Activated T-helper 9 cell treated with anti-CD3 and anti-CD28 coated beads, Interleukin-2, amount 50 U/mL, for 16 hours (primary cell): ENCODE results near the gene TYRP1.
"Not testable (repeated sequence)": the region's sequence is repeated elsewhere in the genome, so short reads cannot be mapped to it uniquely, and the experiment has no call there.

Experiments
- DNase-seq: peaks from one replicate; pipeline ENCODE4 v3.0.0-alpha.2; 2020; ENCODE audit warnings: low read depth

Gene TYRP1, protein sequence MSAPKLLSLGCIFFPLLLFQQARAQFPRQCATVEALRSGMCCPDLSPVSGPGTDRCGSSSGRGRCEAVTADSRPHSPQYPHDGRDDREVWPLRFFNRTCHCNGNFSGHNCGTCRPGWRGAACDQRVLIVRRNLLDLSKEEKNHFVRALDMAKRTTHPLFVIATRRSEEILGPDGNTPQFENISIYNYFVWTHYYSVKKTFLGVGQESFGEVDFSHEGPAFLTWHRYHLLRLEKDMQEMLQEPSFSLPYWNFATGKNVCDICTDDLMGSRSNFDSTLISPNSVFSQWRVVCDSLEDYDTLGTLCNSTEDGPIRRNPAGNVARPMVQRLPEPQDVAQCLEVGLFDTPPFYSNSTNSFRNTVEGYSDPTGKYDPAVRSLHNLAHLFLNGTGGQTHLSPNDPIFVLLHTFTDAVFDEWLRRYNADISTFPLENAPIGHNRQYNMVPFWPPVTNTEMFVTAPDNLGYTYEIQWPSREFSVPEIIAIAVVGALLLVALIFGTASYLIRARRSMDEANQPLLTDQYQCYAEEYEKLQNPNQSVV

GRCh38 chr9:12693141-12693540 lies at the start of gene TYRP1:
Gene TYRP1 (plus strand): TSS chr9:12693385. CDS start chr9:12693997, 612 bp downstream.
- DNase-seq: no peak

DNA sequence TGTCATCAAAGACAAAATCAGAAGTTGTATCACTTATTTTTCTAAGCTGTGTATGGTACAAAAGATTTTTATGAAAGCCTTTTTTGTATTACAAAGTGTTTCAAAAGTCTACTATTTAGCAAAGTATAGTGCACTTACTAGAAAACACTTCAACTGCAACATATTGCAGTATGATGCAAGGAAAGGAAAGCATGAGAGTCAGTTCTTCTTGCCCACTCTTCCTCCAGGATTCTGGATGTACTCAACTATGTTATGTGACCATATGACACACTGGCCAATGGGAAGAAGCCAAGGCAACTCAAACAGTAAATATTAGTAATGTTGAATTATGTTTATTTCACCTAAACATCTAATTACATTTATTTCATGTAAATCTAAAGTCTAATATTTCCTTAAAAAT lies 49.5 kb upstream of the TYRP1 start:
- DNase-seq: no peak

DNA sequence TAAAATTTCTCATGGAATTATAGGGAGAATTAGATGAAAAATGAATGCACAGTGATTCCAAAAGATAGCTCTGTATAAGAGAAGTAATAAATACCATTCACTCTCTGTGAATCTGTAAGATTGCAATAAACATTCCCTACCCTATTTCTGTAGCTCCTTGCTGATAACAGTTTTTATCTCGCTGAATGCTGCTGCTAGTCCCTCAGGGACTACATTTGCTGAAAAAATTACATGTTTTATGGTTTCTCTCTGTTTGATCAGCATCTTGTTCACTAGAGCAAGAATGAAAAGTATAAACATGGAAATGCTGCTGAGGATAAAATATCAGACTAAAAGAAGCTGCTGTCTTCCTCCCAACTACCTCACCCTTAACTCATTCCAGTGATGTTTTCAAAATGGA lies 44.3 kb upstream of the TYRP1 start:
- no peak for DNase-seq

GRCh38 chr9:12651125-12651524 lies 42.1 kb upstream of the TYRP1 start:
- no peak for DNase-seq

DNA sequence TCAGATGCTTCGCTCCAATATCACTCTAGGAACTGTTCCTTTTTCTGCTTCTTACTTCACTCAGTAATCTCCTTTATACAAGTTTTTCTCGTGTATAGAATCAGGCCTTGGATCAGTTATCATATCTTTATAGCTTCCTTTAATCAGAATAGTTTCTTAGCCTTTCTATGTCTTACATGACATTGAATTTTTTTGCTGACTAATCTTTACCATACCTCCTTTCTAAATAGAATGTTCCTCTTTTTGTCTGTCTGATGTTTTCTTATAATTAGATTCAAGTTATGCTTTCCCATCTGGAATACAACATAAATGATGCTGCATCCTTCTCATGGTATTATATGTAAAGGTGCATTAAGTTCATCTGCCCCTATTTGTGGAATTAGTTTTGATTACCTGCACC lies 40.2 kb upstream of the TYRP1 start:
- no peak for DNase-seq

DNA sequence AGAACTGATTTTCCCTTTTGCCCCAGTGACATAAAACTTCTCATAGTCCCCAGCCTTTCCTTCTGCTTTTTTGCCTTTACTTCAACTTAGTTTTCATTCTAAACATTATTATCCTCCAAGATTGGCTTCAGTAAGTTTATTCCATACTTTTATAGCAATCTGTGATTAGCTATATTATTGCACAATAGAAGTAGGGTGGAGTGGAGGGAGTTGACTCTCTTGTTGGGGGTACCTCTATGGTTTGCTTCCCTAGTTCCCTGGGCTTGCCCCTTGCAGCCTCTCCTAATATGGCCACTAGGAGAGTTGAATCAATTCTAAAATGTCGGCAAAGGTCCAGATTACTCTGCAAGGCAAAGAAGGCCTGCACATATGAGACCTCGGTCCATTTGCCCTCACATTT lies 36.4 kb upstream of the TYRP1 start:
- DNase-seq: no peak

DNA sequence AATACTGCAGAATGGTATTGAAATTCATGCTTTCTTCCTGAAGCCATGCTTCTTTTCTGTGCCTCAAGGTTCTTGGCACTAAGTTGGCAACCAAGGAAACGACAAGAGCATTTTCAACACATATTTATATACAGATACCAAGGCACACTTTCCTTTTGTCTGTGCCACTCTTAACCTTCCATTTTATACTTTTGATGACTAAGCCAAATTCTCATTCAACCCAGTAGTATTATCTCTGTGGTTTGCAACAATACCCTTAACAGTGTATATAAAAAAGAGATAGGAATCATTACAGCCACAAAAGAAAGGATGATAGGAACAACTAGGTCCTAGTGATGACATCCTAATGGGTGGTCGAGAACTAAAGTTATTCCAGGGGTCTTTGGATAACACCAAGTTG lies 36.0 kb upstream of the TYRP1 start:
- DNase-seq: no peak

DNA sequence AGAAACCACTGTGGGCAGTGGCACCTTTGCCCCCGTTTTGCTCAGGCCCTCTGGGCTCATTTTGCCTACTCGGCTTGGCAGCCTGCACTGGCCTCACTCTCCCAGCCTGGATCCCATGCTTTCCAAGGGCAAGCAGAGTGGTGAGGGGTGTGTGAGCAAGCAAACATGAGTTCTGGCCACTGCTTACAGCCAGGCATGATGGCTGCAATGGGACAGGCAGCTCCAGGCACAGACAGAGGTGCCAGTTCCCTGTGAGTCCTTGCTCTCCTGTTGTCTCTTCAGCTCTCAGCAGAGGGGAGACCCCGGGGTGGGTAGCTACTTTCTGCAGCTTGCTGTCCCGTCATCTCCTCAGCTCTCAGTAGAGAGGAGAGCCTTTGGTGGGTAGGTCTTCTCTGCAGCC lies 35.2 kb upstream of the TYRP1 start:
- DNase-seq: no peak

- no peak for DNase-seq
Observed at GRCh38 chr9:12658531-12659209, 34.5 kb upstream of the TYRP1 start.

- no peak for DNase-seq
Observed at GRCh38 chr9:12659220-12659619, 34.0 kb upstream of the TYRP1 start.

DNA sequence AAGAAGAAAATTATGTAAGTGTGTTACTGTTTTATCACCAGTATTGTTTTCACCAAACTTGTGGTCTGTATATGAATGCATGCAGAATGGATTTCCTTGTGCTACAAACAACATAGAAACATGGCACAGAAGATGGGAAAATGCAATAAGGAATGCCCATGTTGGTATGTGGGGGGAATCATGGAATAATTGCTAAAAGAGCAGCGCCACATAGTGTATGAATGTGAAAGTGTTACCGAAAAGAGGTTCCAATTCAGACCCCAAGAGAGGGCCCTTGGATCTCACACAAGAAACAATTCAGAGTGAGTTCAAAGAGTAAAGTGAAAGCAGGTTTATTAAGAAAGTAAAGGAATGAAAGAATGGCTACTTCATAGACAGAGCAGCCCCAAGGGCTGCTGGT lies 26.4 kb upstream of the TYRP1 start:
- DNase-seq: no peak

DNA sequence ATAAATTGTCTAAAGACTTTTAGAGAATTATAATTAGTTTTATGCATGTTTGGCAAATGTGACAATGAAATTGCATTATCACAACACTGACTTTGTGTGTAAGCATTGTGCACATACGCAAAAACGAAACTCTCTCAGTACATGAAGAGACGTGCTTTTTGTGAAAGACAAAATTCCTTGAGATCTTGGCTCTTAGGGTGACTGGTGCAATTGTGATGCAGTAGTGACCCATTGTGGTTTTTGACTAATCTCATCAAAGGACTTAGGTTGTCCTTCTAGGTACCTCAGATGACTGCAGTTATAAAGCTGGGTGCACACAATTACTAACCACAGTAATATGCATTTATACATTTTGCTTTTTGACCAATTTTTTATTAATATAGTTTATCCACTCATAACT lies 25.3 kb upstream of the TYRP1 start:
- no peak for DNase-seq

DNA sequence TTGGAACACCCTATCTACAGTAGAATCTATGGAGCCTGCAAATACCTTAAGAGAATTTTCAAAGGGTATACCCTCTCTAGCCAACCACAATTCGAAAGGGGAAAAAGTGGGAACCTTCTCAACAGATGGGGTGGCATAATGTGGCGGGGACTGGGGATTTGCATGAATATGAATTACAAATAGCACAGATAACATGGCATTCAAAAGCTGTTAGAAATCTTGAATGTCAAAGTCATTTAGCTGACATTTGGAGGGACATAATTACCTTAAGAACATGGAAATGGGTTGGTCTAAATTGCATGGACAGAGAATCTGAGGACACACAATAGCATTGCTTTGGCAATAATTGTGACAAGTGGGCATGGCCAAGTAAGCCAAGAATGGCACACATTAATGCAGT lies 23.2 kb upstream of the TYRP1 start:
- no peak for DNase-seq

- DNase-seq: no peak
Observed at GRCh38 chr9:12674961-12675360, 18.2 kb upstream of the TYRP1 start.

- not testable (repeated sequence) for DNase-seq
Observed at GRCh38 chr9:12677462-12678126, 15.6 kb upstream of the TYRP1 start.

GRCh38 chr9:12680341-12680740 lies 12.8 kb upstream of the TYRP1 start:
- no peak for DNase-seq

DNA sequence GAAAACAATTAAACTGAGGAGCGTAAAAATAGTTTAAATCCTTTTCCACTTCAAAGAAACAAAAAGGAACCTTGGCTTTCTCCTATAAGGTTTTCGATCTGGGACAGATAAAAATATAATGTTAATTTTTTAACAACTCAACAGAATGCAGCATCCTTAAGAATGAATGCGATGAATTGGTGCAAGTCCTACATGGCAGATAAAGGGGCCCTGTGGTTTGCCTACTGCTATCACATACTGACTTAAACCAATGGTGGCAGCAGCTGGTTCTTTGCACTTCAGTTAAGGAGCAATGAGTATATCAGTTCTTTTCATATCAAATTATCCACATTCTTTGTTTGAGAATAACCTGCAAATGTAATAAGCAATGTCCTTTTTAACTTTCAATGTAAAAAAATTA lies 12.4 kb upstream of the TYRP1 start:
- no peak for DNase-seq

- DNase-seq: no peak
Observed at GRCh38 chr9:12681620-12682019, 11.6 kb upstream of the TYRP1 start.

- DNase-seq: no peak
Observed at GRCh38 chr9:12684974-12685373, 8.2 kb upstream of the TYRP1 start.

GRCh38 chr9:12689233-12689632 lies 4.0 kb upstream of the TYRP1 start:
- DNase-seq: no peak

GRCh38 chr9:12694013-12694412 lies 828 bp downstream of the TYRP1 start:
- no peak for DNase-seq

GRCh38 chr9:12695474-12695873 lies 2.3 kb downstream of the TYRP1 start:
- DNase-seq: no peak
